GM19239 (cell line): ENCODE data around the gene CDH13.

ENCODE experiments used
- DNase-seq: peaks from one replicate; pipeline ENCODE4 v3.0.0; 2011; ENCODE audit warnings: low spot score; ENCODE audit not compliant: insufficient read length
- FAIRE-seq: peaks from 2 replicates; lab custom pipeline; 2011; peaks lifted over from hg19 to GRCh38; lab: Jason Lieb, UNC

CDH13 gene

GRCh38 chr16:83842756-83843507 lies 1216.2 kb downstream of the CDH13 start:
- FAIRE-seq = no peak
- DNase-seq = no peak

- DNase-seq = no peak
- no peak for FAIRE-seq
Measured at GRCh38 chr16:83843657-83844056, 1216.9 kb downstream of the CDH13 start.

- FAIRE-seq (no peak), DNase-seq (no peak)
Measured at GRCh38 chr16:83845263-83845662, 1218.5 kb downstream of the CDH13 start.

- no peak for FAIRE-seq
- no peak for DNase-seq
Measured at GRCh38 chr16:83847371-83848225, 1220.8 kb downstream of the CDH13 start.

GRCh38 chr16:83849421-83849820 lies 1222.7 kb downstream of the CDH13 start:
- no peak for DNase-seq
- no peak for FAIRE-seq
